Choroid plexus epithelial cell (primary cell): ENCODE results near the gene ATCAY.
"Not testable (repeated sequence)": the region's sequence is repeated elsewhere in the genome, so short reads cannot be mapped to it uniquely, and the experiment has no call there.

ENCODE experiments used
- DNase-seq: peaks from one replicate; pipeline ENCODE4 v3.0.0-alpha.2; 2010; ENCODE audit warnings: low read depth
- H3K4me3 ChIP-seq: 2 replicates; pipeline ENCODE4 v1.5.1; 2011; ENCODE audit warnings: low read depth, mild to moderate bottlenecking, control low read depth, low read length, moderate library complexity
- TF ChIP-seq, protein P1 (sequence below): conservative IDR thresholded peaks from 2 replicates; pipeline ENCODE4 v1.5.1; 2011; ENCODE audit warnings: low read depth, mild to moderate bottlenecking, control low read depth, inconsistent platforms, low read length, moderate library complexity

Gene ATCAY

DNA sequence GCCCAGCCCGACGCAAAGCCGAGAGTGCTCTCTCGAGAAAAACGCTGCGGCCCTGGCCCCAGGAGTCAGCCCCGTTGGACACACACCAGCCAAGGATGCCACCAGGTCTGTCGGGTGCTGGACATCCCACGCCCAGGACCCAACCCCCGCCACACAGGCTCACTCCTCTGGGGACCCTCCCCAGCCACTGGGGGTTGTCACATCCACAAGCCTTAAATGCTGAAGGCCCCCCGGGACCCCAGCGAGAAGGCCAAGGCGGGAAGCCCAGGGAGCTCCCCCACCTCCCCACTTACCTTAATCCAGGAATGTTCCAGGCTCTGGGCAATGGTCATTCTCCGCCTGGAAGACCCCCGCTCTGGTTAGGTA is 79.3 kb downstream of the ATCAY start:
- TF ChIP-seq, protein P1, sequence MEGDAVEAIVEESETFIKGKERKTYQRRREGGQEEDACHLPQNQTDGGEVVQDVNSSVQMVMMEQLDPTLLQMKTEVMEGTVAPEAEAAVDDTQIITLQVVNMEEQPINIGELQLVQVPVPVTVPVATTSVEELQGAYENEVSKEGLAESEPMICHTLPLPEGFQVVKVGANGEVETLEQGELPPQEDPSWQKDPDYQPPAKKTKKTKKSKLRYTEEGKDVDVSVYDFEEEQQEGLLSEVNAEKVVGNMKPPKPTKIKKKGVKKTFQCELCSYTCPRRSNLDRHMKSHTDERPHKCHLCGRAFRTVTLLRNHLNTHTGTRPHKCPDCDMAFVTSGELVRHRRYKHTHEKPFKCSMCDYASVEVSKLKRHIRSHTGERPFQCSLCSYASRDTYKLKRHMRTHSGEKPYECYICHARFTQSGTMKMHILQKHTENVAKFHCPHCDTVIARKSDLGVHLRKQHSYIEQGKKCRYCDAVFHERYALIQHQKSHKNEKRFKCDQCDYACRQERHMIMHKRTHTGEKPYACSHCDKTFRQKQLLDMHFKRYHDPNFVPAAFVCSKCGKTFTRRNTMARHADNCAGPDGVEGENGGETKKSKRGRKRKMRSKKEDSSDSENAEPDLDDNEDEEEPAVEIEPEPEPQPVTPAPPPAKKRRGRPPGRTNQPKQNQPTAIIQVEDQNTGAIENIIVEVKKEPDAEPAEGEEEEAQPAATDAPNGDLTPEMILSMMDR: no peak
- H3K4me3 ChIP-seq: no peak overlapping the region
- DNase-seq: no peak

DNA sequence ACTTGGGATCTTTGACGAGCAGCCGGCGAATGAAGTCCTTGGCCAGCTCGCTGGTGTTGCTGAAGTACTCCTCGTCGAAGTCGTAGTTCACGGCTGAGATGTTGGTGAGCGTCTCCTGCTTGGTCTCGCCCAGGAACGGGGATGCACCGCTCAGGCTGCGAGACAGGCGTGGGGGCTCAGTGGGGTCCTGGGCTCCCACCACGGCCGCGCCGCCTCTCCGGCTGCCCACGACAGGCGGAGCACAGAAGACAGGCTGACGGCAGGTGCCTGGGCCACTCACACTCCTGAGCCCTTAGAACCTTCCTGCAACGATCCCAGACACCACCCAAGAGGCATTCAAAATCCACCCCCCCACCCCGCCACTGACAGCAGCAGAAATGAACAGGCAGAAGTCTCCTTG is 80.5 kb downstream of the ATCAY start:
- TF ChIP-seq, protein P1: no peak
- H3K4me3 ChIP-seq: no peak overlapping the region
- no peak for DNase-seq

DNA sequence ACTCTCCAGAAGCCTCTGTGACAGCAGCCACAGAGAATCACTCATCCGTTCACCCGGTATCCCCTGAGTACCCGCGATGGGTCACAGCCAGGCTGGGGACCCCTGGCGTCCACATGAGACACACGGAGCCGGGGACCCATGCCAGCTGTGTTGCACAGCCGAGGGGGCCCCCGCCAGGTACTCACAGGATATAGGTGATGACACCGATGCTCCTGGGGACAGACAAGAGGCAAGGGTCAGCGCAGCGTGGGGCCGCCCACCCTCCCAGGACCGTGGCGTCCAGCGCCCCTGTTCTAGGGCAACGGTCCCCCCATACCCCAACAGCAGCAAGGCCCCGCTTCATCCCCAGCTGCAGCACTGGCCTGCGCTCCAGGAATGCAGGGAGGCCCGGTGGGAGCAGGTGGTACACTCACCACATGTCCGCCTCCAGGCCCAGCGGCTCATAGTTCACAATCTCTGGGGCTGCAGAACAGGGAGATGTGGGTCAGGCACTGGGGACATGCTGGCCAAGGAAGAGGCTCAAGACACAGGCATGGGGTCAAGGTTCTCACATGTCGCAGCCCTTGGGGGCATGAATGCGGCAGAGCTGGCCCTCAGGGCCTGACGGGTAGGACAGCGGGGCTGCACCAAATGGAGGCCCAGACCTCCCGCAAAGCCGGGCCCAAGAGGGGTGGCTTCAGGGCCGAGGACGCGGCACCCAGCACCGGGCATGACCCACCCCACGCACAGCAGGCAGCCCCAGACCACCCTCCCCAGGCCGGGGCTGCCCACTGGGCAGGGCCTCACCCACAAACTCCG is 83.2 kb downstream of the ATCAY start:
- DNase-seq: no peak
- no peak overlapping the region for H3K4me3 ChIP-seq
- TF ChIP-seq, protein P1: no peak

DNA sequence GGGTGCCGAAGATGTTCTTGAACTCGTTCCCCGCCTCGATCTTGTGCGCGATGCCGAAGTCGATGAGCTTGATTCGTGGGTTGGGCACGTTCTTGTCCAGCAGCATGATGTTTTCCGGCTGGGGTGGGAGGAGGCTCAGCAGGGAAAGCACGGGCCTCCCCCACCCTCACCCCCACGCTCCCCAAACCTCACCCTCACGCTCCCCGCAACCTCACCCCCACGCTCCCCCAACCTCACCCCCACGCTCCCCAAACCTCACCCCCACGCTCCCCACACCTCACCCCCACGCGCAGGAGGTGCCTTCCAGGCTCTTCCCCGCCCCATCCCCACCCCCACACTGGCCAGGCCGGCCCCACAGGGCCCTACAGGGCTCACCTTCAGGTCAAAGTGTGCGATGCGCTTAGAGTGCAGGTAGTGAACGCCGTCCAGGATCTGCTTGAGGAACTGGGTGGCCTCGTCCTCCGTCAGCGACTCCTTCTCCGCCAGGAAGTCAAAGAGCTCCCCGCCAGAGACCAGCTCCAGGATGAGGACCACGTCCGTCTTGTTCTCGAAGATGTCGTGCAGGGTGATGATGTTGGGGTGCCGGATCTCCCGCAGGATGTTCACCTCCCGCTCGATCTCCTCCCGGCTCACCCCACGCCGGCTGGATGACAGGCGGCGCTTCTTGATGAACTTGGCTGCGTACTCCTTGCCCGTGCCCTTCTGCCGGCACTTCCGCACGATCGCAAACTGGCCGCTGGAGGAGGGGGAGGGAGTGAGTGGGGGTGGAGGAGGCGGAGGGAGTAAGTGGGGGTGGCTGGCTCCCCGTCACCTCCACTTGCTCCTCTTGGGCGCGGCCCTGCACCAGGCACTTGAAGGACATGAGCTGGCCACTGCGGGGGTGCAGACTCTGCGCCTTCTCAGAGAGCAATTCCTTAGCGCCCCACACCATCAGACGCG is 84.0 kb downstream of the ATCAY start:
- DNase-seq: no peak
- no peak overlapping the region for H3K4me3 ChIP-seq
- TF ChIP-seq, protein P1: no peak

DNA sequence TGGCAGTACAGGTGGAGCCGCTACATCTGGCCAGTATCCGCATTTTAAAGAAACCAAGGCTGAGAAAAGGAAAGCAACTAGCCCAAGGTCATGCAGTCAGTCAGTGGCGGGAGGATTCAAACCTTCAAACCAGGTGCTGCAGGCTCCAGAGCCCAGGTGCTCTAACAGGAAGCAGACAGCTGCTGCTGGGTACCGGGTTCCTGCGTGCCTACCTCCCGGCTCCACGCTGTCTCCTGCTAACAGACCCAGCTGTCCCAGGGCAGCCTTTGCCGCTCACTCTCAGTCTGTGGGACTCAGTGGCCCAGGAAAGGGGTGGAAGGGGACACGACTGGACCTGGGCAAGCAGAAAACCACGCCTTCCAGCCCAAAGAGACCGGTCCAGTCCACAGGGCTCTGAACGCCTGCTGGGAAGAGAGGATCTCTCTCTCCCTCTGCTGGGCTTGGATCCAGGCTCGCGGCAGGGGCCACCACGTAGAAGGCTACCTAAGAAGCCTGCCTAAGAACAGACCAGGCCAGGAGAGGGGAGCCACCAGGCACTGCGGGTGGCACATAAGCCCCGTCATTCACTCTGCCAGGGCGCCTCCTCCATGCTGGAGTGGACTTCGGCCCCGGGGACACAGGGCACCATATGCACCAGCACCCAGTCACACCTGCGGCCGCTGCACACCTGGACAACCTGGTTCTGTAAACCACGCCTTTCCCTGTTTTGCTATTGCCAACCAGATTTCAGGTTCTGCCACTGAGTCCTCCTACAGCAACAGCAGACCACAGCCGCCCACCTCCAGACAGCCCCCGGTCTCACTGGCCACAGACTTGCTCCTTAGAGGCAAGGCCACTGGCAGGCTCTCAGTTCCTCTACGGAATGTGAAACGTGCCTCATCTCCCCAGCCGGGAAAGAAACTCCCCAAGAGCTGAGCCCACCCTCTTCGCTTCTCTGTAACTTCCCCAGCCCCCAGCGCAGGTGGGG is 85.8 kb downstream of the ATCAY start:
- TF ChIP-seq, protein P1: peak; percentile 2
- no peak overlapping the region for H3K4me3 ChIP-seq
- no peak for DNase-seq

DNA sequence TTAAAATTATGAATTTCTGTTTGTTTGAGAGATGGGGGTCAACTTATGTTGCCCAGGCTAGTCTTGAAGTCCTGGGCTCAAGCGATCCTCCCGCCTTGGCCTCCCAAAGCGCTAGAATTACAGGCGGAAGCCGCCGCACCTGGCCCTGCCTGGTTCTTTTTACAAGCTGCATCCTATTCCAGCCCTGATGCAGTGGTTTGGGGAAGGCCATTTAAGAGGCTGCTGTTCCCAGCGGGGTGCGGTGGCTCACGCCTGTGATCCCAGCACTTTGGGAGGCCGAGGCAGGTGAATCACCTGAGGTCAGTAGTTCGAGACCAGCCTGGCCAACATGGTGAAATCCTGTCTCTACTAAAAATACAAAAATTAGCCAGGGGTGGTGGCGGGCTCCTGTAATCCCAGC is 87.5 kb downstream of the ATCAY start:
- not testable (repeated sequence) for H3K4me3 ChIP-seq, DNase-seq
